ENCODE results near the gene MC5R.
A peak's percentile ranks its signal among the peaks of the same experiment; 100 is the strongest.

DNA sequence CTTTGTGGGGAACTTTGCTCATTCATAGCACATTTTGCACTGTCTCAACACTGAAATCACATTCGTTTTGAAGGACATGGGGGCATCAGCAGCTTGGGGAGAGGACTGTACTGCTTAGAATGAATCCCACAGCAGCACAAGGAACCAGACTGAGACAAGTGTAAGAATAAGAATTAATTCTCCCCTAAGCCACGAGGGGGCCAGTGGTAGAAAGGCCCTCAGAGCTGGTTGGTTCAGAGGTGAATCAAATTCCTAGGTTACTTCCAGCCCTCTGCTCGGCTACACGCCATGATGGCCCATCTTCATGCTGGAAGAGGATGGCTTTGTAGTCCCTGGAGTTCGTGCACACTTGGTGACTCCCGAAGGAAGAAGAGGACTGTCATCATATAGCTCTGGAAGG is 12.0 kb upstream of the MC5R start:
- TF ChIP-seq, protein P1, sequence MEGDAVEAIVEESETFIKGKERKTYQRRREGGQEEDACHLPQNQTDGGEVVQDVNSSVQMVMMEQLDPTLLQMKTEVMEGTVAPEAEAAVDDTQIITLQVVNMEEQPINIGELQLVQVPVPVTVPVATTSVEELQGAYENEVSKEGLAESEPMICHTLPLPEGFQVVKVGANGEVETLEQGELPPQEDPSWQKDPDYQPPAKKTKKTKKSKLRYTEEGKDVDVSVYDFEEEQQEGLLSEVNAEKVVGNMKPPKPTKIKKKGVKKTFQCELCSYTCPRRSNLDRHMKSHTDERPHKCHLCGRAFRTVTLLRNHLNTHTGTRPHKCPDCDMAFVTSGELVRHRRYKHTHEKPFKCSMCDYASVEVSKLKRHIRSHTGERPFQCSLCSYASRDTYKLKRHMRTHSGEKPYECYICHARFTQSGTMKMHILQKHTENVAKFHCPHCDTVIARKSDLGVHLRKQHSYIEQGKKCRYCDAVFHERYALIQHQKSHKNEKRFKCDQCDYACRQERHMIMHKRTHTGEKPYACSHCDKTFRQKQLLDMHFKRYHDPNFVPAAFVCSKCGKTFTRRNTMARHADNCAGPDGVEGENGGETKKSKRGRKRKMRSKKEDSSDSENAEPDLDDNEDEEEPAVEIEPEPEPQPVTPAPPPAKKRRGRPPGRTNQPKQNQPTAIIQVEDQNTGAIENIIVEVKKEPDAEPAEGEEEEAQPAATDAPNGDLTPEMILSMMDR (IDR thresholded peaks at IDR 0.05; ENCODE audit: low read length): peak; percentile 37
- TF ChIP-seq EZH2 (optimal IDR thresholded peaks at IDR 0.05; ENCODE audit: low read depth, low read length) (no peak), EZH2phosphoT487 (IDR thresholded peaks at IDR 0.05; ENCODE audit: low read length) (no peak)
